Measurements from ENCODE around the gene STK32B.

- TF ChIP-seq POLR2AphosphoS5 (IDR thresholded peaks at IDR 0.05) (peak; percentile 8), CTCF (IDR thresholded peaks at IDR 0.05) (no peak)
These were observed 13.4 kb upstream of the STK32B start for GRCh38 chr4:5037553-5038551.
